HepG2 (cell line): ENCODE data around the gene PCGF2. TPM values are rescaled to one million over a fixed set of nuclear protein-coding genes. Genes with fewer than 3 reads are reported as not detected.
A peak's percentile ranks its signal among the peaks of the same experiment; 100 is the strongest.

Source experiments
- CENPX ChIP-seq: sonication (generic); formaldehyde crosslinking; IDR thresholded peaks from 2 replicates; pipeline ENCODE4 v1.9.0; 2021; ENCODE audit warnings: mild to moderate bottlenecking, missing genetic modification reagents, moderate library complexity
- DR1 ChIP-seq: sonication (generic); formaldehyde crosslinking; IDR thresholded peaks from 2 replicates; pipeline ENCODE4 v1.8.0; 2021; ENCODE audit warnings: mild to moderate bottlenecking, missing genetic modification reagents, inconsistent platforms
- KDM2A ChIP-seq: sonication (generic); formaldehyde crosslinking; IDR thresholded peaks from 2 replicates; pipeline ENCODE4 v1.4.0; 2020; ENCODE audit warnings: low read depth, missing genetic modification reagents, borderline replicate concordance
- LCORL ChIP-seq, 2 experiments: fragments of 450-650 bp in 1 of 2; sonication (generic) in 1 of 2; formaldehyde crosslinking in 1 of 2; IDR thresholded peaks; 2 replicates each; pipeline versions ENCODE4 v1.5.0 to v1.6.1; 2017 to 2020; ENCODE audit warnings: antibody characterized with exemption in 1 of 2, missing genetic modification reagents in 1 of 2
- NFIB ChIP-seq: sonication (generic); formaldehyde crosslinking; IDR thresholded peaks from 2 replicates; pipeline ENCODE4 v1.9.0; 2021; ENCODE audit warnings: missing genetic modification reagents, mild to moderate bottlenecking, borderline replicate concordance
- RAD21 ChIP-seq: fragments of 450-650 bp; formaldehyde crosslinking; IDR thresholded peaks from 2 replicates; pipeline ENCODE4 v1.5.0; 2020; ENCODE audit warnings: mild to moderate bottlenecking
- RBAK ChIP-seq: sonication (generic); formaldehyde crosslinking; IDR thresholded peaks from 2 replicates; pipeline ENCODE4 v1.5.1; 2020; ENCODE audit warnings: mild to moderate bottlenecking, missing genetic modification reagents
- SMYD3 ChIP-seq: sonication (generic); formaldehyde crosslinking; IDR thresholded peaks from 2 replicates; pipeline ENCODE4 v1.8.1; 2023; ENCODE audit warnings: mild to moderate bottlenecking, missing genetic modification reagents
- SRSF9 ChIP-seq: fragments of 200-400 bp; formaldehyde crosslinking; IDR thresholded peaks from 2 replicates; pipeline ENCODE4 v1.6.1; 2018; ENCODE audit warnings: borderline replicate concordance, mild to moderate bottlenecking, low read depth, low read length; ENCODE audit not compliant: insufficient read depth, poor library complexity, severe bottlenecking
- ZNF317 ChIP-seq: sonication (generic); formaldehyde crosslinking; IDR thresholded peaks from 2 replicates; pipeline ENCODE4 v1.5.0; 2020; ENCODE audit warnings: mild to moderate bottlenecking, missing genetic modification reagents
- ZNF563 ChIP-seq: sonication (generic); formaldehyde crosslinking; IDR thresholded peaks from 2 replicates; pipeline ENCODE4 v1.8.0; 2022; ENCODE audit warnings: mild to moderate bottlenecking, moderate library complexity, missing genetic modification reagents
- ZNF572 ChIP-seq: sonication (generic); formaldehyde crosslinking; IDR thresholded peaks from 2 replicates; pipeline ENCODE4 v1.5.1; 2020; ENCODE audit warnings: mild to moderate bottlenecking, missing genetic modification reagents
- ZNF577 ChIP-seq: sonication (generic); formaldehyde crosslinking; IDR thresholded peaks from 2 replicates; pipeline ENCODE4 v1.4.0; 2020; ENCODE audit warnings: mild to moderate bottlenecking, low read depth, missing genetic modification reagents, borderline replicate concordance
- polyA plus RNA-seq, 8 experiments: library from polyadenylated mRNA; depleted of rRNA in 3 of 8; stranded (reverse) in 7 of 8; unstranded in 1 of 8; fragments of >200 nt; fragmentation: Illumina TruSeq in 4 of 8; extraction: Trizol in 4 of 8; gene quantifications; 2 replicates each; pipeline versions ENCODE4 v1.2.1 to v1.2.3, GENCODE V29; 2011 to 2016; ENCODE audit warnings: low read depth in 4 of 8, missing spikeins in 1 of 8, mixed read lengths in 1 of 8; ENCODE audit not compliant: insufficient read depth in 1 of 8
- total RNA-seq, 5 experiments: library from RNA; depleted of rRNA; stranded (reverse); fragments of >200 nt; fragmentation: Illumina TruSeq; extraction: Trizol; gene quantifications; 2 replicates each; pipeline ENCODE4 v1.2.3, GENCODE V29; 2016; ENCODE audit warnings: low read depth in 1 of 5
- TF ChIP-seq, protein P1 (sequence below): sonication (generic); formaldehyde crosslinking; IDR thresholded peaks from 2 replicates; pipeline ENCODE4 v1.4.0; 2020; ENCODE audit warnings: missing genetic modification reagents
- TF ChIP-seq, protein P2 (sequence below): sonication (generic); formaldehyde crosslinking; IDR thresholded peaks from 2 replicates; pipeline ENCODE4 v1.4.0; 2020; ENCODE audit warnings: missing genetic modification reagents, borderline replicate concordance
- TF ChIP-seq, protein P3 (sequence below): conservative IDR thresholded peaks from 2 replicates; pipeline ENCODE4 v1.6.1; 2018; ENCODE audit warnings: missing genetic modification reagents
- TF ChIP-seq, protein P4 (sequence below): sonication (generic); formaldehyde crosslinking; conservative IDR thresholded peaks from 2 replicates; pipeline ENCODE4 v1.4.0; 2020; ENCODE audit warnings: missing genetic modification reagents
- TF ChIP-seq, protein P5 (sequence below): sonication (generic); formaldehyde crosslinking; conservative IDR thresholded peaks from 2 replicates; pipeline ENCODE4 v1.8.0; 2022; ENCODE audit warnings: mild to moderate bottlenecking, moderate library complexity, missing genetic modification reagents

The PCGF2 gene
- total and polyA plus RNA-seq, 2 of the 13 experiments (the other 11 are each of a cell fraction or from before 2014, with no cell fraction given), result 11.6 to 29.4 TPM

DNA sequence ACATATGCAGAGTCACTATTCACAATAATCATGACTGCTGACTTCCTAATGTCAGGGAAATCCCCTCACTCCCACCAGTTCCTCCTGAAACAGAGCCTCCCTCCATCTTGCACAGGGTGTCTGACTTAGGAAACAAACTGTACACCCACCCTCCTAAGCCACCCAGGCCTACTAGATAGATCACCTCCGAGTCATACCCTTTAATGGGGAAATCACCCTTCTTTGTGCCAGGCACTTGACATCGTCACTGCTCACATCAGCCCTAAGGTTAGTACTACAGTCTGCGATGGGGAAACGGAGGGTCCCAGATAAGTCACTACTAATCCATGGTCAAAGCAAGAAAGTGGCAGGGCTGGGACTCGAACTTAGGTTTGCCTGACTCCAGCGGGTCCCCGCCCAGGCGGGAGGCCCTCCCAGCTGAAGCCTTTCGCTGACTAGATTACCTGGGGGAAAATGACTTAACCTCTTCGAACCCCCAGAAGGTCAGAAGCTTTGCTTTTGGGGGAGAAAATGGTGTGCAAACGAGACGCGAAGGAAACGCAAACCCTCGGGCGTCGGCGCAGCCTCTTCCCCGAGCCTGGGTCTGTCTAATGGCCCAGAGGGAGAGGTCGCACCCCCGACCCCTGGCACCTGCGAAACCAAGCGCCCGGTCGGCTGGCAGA is 46.5 kb downstream of the PCGF2 start (continued):
- TF ChIP-seq NFIB (CRISPR knock-in tag) (no peak), KDM2A (no peak), ZNF572 (CRISPR knock-in tag) (0 out of 2 replicates have a peak, but pooled peaks have one; percentile 44), CENPX (peak; percentile 70; the same call in 1 of the 2 replicates), RAD21 (no peak), SRSF9 (no peak), LCORL (IDR thresholded peaks at IDR 0.05) (no peak), LCORL (CRISPR knock-in tag; IDR thresholded peaks at IDR 0.05) (peak; percentile 4; the same call in 1 of the 2 replicates), SMYD3 (CRISPR knock-in tag) (0 out of 2 replicates have a peak, but pooled peaks have one; percentile 26), DR1 (CRISPR knock-in tag) (no peak), RBAK (CRISPR knock-in tag) (no peak), ZNF317 (CRISPR knock-in tag) (no peak), ZNF577 (no peak), ZNF563 (CRISPR knock-in tag) (no peak)
- TF ChIP-seq, protein P1, sequence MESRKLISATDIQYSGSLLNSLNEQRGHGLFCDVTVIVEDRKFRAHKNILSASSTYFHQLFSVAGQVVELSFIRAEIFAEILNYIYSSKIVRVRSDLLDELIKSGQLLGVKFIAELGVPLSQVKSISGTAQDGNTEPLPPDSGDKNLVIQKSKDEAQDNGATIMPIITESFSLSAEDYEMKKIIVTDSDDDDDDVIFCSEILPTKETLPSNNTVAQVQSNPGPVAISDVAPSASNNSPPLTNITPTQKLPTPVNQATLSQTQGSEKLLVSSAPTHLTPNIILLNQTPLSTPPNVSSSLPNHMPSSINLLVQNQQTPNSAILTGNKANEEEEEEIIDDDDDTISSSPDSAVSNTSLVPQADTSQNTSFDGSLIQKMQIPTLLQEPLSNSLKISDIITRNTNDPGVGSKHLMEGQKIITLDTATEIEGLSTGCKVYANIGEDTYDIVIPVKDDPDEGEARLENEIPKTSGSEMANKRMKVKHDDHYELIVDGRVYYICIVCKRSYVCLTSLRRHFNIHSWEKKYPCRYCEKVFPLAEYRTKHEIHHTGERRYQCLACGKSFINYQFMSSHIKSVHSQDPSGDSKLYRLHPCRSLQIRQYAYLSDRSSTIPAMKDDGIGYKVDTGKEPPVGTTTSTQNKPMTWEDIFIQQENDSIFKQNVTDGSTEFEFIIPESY (CRISPR knock-in tag), result no peak
- TF ChIP-seq, protein P2, sequence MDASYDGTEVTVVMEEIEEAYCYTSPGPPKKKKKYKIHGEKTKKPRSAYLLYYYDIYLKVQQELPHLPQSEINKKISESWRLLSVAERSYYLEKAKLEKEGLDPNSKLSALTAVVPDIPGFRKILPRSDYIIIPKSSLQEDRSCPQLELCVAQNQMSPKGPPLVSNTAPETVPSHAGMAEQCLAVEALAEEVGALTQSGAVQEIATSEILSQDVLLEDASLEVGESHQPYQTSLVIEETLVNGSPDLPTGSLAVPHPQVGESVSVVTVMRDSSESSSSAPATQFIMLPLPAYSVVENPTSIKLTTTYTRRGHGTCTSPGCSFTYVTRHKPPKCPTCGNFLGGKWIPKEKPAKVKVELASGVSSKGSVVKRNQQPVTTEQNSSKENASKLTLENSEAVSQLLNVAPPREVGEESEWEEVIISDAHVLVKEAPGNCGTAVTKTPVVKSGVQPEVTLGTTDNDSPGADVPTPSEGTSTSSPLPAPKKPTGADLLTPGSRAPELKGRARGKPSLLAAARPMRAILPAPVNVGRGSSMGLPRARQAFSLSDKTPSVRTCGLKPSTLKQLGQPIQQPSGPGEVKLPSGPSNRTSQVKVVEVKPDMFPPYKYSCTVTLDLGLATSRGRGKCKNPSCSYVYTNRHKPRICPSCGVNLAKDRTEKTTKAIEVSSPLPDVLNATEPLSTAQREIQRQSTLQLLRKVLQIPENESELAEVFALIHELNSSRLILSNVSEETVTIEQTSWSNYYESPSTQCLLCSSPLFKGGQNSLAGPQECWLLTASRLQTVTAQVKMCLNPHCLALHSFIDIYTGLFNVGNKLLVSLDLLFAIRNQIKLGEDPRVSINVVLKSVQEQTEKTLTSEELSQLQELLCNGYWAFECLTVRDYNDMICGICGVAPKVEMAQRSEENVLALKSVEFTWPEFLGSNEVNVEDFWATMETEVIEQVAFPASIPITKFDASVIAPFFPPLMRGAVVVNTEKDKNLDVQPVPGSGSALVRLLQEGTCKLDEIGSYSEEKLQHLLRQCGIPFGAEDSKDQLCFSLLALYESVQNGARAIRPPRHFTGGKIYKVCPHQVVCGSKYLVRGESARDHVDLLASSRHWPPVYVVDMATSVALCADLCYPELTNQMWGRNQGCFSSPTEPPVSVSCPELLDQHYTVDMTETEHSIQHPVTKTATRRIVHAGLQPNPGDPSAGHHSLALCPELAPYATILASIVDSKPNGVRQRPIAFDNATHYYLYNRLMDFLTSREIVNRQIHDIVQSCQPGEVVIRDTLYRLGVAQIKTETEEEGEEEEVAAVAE (CRISPR knock-in tag), result no peak
- TF ChIP-seq, protein P3, sequence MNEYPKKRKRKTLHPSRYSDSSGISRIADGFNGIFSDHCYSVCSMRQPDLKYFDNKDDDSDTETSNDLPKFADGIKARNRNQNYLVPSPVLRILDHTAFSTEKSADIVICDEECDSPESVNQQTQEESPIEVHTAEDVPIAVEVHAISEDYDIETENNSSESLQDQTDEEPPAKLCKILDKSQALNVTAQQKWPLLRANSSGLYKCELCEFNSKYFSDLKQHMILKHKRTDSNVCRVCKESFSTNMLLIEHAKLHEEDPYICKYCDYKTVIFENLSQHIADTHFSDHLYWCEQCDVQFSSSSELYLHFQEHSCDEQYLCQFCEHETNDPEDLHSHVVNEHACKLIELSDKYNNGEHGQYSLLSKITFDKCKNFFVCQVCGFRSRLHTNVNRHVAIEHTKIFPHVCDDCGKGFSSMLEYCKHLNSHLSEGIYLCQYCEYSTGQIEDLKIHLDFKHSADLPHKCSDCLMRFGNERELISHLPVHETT (CRISPR knock-in tag), result no peak
- TF ChIP-seq, protein P4, sequence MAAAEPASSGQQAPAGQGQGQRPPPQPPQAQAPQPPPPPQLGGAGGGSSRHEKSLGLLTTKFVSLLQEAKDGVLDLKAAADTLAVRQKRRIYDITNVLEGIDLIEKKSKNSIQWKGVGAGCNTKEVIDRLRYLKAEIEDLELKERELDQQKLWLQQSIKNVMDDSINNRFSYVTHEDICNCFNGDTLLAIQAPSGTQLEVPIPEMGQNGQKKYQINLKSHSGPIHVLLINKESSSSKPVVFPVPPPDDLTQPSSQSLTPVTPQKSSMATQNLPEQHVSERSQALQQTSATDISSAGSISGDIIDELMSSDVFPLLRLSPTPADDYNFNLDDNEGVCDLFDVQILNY (CRISPR knock-in tag), result 0 out of 2 replicates have a peak, but pooled peaks have one; percentile 59
- TF ChIP-seq, protein P5, sequence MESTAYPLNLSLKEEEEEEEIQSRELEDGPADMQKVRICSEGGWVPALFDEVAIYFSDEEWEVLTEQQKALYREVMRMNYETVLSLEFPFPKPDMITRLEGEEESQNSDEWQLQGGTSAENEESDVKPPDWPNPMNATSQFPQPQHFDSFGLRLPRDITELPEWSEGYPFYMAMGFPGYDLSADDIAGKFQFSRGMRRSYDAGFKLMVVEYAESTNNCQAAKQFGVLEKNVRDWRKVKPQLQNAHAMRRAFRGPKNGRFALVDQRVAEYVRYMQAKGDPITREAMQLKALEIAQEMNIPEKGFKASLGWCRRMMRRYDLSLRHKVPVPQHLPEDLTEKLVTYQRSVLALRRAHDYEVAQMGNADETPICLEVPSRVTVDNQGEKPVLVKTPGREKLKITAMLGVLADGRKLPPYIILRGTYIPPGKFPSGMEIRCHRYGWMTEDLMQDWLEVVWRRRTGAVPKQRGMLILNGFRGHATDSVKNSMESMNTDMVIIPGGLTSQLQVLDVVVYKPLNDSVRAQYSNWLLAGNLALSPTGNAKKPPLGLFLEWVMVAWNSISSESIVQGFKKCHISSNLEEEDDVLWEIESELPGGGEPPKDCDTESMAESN (CRISPR knock-in tag), result no peak
